Measurements from ENCODE around the gene OTOGL. TPM values are rescaled to one million over a fixed set of nuclear protein-coding genes. Genes with fewer than 3 reads are reported as not detected.

The OTOGL gene
- total RNA-seq, 1 donor from 2014 or later, result 0.09 TPM

DNA sequence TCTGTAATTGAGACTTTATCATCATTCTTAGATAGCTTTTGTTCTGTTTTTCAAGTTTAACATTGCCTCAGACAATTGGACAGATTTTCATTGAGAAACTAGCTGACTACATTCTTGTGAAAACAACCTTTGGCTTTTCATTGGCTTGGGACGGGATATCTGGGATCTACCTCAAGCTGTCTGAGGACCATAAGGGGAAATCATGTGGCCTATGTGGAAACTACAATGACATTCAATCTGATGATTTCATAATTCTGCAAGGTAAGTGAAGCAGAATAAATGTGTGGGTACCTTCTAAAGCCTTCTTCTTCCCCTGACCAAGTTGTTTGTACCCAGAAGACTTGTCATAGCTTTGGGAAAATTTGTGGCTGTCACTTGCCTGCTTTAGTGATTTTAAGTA is 133.5 kb downstream of the OTOGL start:
- Histone ChIP-seq H3K36me3 (no peaks in the 10 kb centered on the region), H3K4me3 (no peak overlapping the region), H3K27me3 (no peaks in the 10 kb centered on the region), H3K4me1 (no peaks in the 10 kb centered on the region), H3K27ac (no peak overlapping the region), H3K9me3 (no peaks in the 10 kb centered on the region)
- DNase-seq (no peak), ATAC-seq (no peak)
- TF ChIP-seq, protein P1, sequence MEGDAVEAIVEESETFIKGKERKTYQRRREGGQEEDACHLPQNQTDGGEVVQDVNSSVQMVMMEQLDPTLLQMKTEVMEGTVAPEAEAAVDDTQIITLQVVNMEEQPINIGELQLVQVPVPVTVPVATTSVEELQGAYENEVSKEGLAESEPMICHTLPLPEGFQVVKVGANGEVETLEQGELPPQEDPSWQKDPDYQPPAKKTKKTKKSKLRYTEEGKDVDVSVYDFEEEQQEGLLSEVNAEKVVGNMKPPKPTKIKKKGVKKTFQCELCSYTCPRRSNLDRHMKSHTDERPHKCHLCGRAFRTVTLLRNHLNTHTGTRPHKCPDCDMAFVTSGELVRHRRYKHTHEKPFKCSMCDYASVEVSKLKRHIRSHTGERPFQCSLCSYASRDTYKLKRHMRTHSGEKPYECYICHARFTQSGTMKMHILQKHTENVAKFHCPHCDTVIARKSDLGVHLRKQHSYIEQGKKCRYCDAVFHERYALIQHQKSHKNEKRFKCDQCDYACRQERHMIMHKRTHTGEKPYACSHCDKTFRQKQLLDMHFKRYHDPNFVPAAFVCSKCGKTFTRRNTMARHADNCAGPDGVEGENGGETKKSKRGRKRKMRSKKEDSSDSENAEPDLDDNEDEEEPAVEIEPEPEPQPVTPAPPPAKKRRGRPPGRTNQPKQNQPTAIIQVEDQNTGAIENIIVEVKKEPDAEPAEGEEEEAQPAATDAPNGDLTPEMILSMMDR (IDR thresholded peaks at IDR 0.05), result no peak
- intact Hi-C loops (cut with DNase I), result no loop called here

DNA sequence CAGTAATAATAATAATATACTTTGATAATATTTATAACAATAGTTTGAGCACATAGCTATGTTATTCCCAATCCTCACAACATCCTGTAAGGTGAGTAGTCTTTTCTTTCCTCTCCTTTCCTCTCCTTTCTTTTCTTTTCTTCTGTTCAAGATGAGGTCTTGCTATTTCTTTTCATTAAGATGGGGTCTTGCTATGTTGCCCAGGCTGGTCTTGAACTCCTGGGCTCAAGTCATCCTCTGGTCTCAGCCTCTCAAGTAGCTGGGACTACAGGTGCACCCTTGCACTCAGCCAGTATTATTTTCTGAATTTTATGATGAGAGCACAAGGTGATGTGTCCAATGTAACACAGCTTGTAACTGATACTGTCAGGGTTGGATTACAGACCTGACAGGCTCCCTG is 134.6 kb downstream of the OTOGL start:
- no peak for DNase-seq
- Histone ChIP-seq H3K27ac (no peak overlapping the region), H3K27me3 (no peaks in the 10 kb centered on the region), H3K36me3 (no peaks in the 10 kb centered on the region), H3K4me1 (no peaks in the 10 kb centered on the region), H3K4me3 (no peak overlapping the region), H3K9me3 (no peaks in the 10 kb centered on the region)
- TF ChIP-seq, protein P1 (IDR thresholded peaks at IDR 0.05), result no peak
- ATAC-seq, result no peak
- intact Hi-C loops (cut with DNase I), result no loop called here

DNA sequence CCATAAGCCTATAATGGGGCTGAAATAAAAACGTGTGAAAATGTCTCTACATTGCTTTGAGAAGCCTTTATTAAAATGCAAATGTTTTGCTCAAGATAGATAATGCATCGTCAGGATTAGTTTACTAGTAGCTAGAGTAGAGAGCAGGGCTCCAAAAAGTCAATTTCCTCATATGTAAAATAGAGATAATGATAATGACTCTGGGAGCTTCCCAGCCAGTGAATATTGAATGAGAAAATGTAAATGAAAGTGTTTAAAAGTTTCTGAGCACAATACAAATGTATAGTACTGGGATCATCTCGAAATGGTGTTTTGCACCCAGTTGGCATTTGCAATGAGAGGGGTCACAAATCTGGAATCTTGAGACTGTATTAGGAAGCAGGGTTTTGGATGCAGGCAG is 135.3 kb downstream of the OTOGL start:
- intact Hi-C loops (cut with DNase I), result no loop called here
- H3K27me3 ChIP-seq, result no peaks in the 10 kb centered on the region
- ATAC-seq (no peak), DNase-seq (no peak)
- no peaks in the 10 kb centered on the region for H3K36me3 ChIP-seq
- no peaks in the 10 kb centered on the region for H3K9me3 ChIP-seq
- TF ChIP-seq, protein P1 (IDR thresholded peaks at IDR 0.05), result no peak
- H3K27ac ChIP-seq, result no peak overlapping the region
- no peak overlapping the region for H3K4me3 ChIP-seq
- no peaks in the 10 kb centered on the region for H3K4me1 ChIP-seq

DNA sequence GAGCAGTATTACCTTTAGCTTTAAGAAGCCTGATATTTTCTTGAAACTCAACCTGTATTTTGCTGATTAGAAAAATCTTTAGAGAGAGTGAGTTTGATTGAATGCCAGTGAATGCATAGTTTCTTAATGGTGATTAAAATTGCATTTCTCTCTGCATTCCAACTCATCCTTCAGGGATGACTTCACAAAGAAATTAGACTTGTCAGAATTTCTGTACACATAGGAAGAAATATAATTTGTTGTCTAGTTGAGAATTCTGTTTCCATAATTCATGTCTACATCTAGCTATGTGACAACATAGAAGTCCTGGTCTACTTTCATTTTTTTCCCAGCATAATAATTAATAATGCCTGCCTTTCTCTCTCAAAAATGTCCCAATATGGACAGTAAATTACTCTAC is 136.6 kb downstream of the OTOGL start:
- no peaks in the 10 kb centered on the region for H3K4me1 ChIP-seq
- TF ChIP-seq, protein P1 (IDR thresholded peaks at IDR 0.05), result no peak
- H3K27me3 ChIP-seq, result no peaks in the 10 kb centered on the region
- intact Hi-C loops (cut with DNase I), result no loop called here
- no peak overlapping the region for H3K27ac ChIP-seq
- no peaks in the 10 kb centered on the region for H3K36me3 ChIP-seq
- no peak overlapping the region for H3K4me3 ChIP-seq
- no peak for DNase-seq
- H3K9me3 ChIP-seq, result no peaks in the 10 kb centered on the region
- no peak for ATAC-seq

DNA sequence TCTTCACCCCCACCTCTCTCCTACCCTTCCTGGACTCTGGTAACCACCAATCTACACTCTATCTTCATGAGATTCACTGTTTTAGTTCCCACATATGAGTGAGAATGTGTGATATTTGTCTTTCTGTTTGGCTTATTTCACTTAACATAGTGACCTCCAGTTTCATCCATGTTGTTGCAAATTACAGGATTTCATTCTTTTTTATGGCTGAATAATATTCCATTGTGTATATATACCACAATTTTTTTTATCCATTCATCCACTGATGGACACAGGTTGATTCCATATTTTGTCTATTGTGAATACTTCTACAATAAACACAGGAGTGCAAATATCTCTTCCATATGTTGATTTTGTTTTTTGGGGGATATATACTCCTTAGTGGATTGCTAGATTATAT is 140.5 kb downstream of the OTOGL start:
- H3K9me3 ChIP-seq, result no peaks in the 10 kb centered on the region
- TF ChIP-seq, protein P1 (IDR thresholded peaks at IDR 0.05), result no peak
- DNase-seq, result no peak
- ATAC-seq, result no peak
- H3K36me3 ChIP-seq, result no peaks in the 10 kb centered on the region
- H3K4me3 ChIP-seq, result no peak overlapping the region
- intact Hi-C loops (cut with DNase I), result no loop called here
- H3K27me3 ChIP-seq, result no peaks in the 10 kb centered on the region
- peaks cover 5% of the 10 kb centered on the region for H3K4me1 ChIP-seq
- no peak overlapping the region for H3K27ac ChIP-seq

DNA sequence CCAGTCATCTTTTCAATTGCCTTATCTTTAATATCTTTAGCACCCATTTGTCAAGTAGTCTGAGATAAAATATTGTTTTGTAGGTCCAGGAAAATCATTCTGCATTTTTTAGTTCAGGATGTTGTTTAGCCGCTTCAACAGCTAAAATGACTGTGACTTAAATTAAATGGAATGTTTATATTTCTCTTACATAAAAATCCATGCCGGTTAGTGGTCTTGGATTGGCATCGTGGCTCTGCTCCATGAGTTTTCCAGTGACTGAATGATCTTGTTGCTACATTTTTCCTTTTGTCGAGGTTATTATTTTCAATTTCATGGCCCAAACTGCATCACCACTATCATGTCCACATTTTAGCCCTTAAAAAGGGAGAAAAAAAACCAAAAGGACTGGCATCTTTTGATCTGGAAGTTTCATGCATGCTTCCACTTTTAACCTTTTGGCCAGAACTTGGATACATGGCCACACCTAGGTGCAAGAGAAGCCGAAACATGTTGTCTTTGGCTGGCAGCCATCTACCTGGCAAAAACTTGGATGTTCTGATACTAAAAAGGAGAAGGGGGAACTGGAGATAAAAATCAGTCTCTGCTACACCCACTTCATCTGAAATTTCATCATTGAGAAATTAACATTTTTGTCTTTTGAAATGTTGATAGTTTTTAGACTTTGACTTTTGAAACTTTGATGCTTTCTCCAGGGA is 142.4 kb downstream of the OTOGL start:
- intact Hi-C loops (cut with DNase I), result no loop called here
- no peaks in the 10 kb centered on the region for H3K9me3 ChIP-seq
- H3K4me1 ChIP-seq, result peaks cover 5% of the 10 kb centered on the region
- DNase-seq (no peak), ATAC-seq (no peak)
- TF ChIP-seq, protein P1 (IDR thresholded peaks at IDR 0.05), result no peak
- no peak overlapping the region for H3K4me3 ChIP-seq
- H3K27ac ChIP-seq, result no peak overlapping the region
- no peaks in the 10 kb centered on the region for H3K36me3 ChIP-seq
- H3K27me3 ChIP-seq, result no peaks in the 10 kb centered on the region
